IPS-NIHi7 (cell line): Measurements from ENCODE around the gene P4HA2.

Source experiments
- DNase-seq: peaks from one replicate; pipeline ENCODE4 v3.0.0; 2012; ENCODE audit warnings: mixed read lengths; ENCODE audit errors: extremely low spot score

P4HA2 gene

DNA sequence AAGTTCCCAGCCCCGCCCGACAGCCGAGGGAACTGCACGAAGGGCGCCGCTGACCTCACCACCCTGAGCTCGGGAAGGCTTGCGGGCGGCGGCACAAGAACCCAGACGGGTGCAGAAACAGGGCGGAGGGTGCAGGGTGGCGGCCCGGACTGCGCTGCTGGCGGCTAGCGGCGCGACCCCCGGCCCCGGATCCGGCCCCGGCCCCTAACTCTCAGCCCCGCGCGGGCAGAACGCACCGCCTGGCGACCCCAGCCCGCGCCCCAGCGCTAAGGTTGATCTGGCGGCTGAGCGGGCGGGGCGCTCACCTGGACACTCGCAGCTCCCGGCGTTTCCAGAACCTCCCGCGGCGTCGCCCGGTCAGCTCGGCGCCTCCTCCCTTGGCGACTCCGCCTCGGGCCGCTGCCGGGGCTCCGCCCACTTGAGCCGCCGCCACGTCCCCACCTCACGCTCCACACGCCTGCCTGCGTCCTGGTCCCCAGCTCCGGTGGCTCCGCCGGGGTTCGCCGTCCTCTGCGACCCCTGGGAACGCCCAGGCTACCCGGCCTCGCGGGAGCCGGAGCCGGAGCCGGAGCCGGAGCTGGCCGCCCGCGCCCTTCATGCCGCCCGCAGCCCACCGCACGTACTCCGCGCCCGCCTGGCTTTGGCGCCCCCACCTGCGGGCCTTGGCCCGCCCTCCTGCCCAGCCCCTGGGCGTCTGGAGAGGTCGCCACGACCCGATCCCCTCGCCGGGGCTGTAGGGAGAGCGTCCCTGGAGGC, at the start of gene P4HA2:
Gene P4HA2 (minus strand): TSS at position 369 of the 756 bp plus-strand sequence. CDS start 9,227 bp downstream, outside the sequence.
- peak; percentile 89 for DNase-seq

DNA sequence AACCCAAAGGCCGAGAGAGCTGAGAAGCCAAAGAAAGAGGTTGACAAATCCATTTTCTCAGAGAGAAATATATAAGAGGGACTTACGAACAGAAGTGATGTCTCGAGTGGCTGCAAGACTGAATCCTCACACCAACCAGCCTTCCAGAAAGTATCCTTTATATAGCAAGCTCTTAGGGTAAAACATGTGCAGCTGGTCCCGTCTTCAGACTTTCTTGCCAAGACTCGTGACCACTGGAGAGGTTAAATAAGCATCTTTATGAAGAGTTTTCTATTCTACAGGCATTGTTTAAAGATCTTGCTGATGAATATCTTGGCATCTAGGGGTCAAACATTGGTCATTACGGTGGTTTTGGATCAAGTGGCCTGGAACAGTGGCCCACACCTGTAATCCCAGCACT, 49.6 kb upstream of the P4HA2 start:
- DNase-seq: no peak

DNA sequence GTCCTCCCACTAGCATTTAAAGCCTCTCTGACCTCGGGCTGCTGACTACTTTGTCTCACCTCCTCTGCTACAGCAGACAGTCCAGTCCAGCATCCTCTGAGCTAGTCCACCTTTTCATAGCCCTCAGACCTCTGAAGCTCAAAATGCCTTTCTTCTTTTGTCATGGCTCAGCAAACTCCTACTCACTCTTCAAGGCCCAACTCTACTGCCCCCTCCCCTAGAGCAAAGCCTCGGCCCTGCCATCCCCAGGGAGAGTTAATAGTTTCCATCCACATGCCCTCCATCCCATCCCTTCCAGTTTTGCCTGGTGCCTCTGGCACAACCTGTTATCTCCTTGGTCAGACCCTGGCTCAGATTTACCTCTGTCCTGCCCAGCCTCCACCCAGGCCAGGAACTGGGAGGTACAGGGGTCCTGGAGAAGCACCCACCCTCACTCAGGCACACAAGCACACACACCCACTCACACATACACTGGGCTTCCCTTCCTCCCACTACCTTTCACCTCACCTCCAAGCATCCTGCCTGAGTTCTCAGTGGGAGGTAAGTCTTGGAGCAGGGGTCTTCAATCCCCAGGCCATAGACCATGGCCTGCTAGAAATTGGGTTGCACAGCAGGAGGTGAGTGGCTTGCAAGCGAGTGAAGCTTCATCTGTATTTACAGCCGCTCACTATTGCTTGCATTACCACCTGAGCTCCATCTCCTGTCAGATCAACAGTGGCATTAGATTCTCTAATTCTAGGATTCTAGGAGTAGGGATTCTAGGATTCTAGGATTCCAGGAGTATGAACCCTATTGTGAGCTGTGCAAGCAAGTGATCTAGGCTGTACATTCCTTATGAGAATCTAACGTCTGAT, 47.9 kb upstream of the P4HA2 start:
- no peak for DNase-seq

GRCh38 chr5:132274050-132274792, 46.6 kb upstream of the P4HA2 start:
- no peak for DNase-seq

GRCh38 chr5:132273631-132274030, 46.0 kb upstream of the P4HA2 start:
- DNase-seq: no peak

DNA sequence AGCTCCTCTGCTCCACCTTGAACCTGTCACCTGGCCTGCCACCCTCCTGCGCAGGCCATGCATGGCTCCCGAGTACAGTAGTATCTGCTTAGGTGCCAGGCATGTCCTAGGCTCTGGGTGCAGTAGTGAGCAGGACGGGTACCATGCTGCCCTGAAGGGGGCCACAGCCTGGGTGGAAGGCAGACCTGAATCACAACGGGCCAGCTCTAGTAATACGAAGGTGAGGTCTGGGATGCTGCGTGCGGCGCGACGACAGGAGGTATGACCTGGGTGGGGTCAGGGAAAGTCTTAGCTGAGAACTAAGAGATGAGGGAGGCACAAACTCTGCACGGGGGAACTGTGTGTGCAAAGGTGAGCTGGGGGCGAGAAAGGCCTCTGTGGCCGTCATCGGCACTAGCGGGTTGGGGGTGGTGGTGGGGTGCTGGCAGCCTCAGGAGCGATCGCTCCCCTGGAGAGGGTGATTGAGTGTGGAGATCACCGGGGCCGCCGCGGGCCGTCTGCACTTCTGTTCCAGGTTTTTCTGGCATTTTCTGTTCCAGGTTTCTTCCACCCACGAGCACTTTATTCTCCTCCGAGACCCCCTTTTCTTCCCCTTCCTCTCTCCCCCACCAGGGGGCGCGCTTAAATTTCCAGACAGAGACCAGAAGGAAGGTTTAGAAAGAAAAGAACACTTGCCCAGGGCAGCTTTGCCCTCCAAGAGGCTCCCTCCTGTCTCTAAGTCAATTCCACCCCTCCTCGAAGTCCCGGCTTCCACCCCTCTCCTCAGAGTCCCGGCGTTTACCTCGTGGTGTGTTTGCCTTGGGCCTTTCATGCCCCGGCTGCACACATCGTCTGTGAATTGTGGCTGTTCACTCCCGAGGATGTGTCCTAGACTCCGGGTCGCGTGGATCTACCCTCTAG, 44.9 kb upstream of the P4HA2 start:
- DNase-seq: peak; percentile 82

GRCh38 chr5:132271251-132272246, 43.9 kb upstream of the P4HA2 start:
- DNase-seq: no peak

DNA sequence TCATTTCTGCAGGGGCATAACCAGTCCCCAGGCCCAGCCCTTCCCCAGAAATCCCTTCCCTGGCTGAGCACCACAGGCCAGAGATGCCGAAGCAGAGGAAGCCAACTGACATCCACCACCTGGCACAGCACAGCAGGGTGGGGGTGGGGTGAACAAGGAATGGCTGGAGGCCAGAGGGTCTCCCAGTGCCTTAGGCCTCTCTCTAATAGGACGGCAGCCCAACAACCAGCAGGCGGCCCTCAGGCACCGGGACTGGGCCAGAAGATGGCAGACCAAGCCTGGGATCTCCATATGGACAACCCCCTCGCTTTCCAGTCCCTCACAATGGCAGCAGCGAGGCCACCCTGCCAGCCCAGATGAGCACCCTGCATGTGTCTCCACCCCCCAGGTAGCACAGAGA, 43.1 kb upstream of the P4HA2 start:
- no peak for DNase-seq

- no peak for DNase-seq
Measured at GRCh38 chr5:132270335-132270665, 42.6 kb upstream of the P4HA2 start.

- no peak for DNase-seq
Measured at GRCh38 chr5:132269635-132270334, 42.1 kb upstream of the P4HA2 start.

GRCh38 chr5:132268769-132269551, 41.3 kb upstream of the P4HA2 start:
- no peak for DNase-seq

GRCh38 chr5:132267931-132268768, 40.5 kb upstream of the P4HA2 start:
- DNase-seq: no peak

DNA sequence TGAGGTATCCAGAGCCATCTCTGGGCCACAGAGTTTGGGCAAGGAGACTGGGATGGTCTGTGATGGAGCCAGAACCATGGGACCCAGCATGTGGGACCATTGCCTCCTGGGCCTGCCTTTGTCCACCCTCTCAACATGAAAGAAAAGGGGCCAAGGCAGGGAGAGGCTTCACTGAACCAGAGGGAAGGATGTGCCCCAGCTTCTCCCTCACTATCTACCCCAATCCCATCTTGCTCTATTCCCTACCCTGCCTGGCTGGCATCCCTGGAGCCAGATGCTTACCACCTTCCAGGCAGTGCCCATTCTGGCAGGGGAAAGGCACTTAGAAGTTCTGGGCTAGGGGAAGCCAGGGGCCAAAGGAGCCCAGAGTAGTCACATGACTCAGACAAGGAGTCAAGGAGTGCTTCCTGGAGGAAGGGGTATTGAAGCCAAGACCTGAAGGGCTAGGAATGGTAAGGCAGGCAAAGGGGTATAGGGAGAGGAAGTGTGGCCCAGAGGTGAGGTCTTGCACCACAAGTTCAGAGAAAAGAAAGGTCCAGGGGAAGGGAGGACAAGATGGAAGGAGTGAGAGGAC, 39.6 kb upstream of the P4HA2 start:
- no peak for DNase-seq

DNA sequence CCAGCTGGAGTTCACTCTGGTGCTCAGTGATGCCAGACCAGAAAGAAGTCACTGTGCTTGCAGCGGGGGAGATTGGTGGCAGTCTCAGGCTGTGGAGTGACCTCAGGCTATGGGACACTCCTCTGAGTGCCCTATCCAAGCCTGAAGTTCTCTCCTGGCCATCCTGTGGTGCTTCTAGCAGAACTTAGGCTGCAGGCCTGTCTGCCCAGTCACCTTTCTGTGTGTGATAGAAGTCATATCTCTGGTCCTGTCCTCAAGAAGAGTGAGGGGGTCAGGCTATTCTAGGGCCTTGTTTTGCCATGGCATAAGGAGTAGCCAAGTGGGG, 39.1 kb upstream of the P4HA2 start:
- DNase-seq: no peak

DNA sequence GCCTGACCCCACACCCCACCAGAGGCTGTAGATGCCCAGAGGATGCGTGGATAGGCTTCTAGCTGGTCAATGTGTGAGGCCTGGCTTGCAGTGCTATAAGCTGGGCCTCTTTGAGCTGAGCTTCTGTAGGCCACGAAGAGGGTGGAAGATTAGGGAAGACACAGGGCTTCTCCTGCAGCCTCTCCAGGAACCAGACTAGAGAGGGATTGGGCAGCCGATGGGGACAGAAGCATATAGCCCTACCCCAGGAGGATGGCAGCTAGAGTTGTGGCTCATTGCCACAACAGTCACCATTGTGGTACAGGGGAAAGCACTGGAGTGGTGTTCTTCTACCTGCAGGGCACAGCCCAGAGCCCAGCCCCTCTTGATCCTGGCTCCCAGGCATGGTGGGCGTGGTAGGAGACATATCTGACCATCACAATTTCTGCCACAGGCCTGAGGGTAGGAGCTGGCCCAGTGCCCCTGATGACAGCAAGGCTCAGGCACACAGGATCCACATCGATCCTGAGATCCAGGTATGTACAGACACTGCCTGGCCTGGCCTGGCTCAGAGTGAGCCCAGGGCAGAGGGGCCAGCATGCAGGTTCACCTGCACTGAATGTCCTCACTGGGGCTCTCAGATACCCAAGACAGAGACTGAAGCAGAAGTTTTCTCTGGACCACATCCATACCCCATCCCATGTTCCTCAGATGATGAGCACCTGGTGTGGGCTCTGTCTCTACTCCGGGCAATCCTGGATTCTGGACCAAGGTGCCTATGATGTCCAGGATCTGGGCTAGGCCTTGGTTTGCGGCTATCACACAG, 38.6 kb upstream of the P4HA2 start:
- DNase-seq: no peak

- peak; percentile 34 for DNase-seq
Measured at GRCh38 chr5:132265336-132266030, 37.8 kb upstream of the P4HA2 start.
